ENCODE measurements around the gene PTPRT.

Gene PTPRT

DNA sequence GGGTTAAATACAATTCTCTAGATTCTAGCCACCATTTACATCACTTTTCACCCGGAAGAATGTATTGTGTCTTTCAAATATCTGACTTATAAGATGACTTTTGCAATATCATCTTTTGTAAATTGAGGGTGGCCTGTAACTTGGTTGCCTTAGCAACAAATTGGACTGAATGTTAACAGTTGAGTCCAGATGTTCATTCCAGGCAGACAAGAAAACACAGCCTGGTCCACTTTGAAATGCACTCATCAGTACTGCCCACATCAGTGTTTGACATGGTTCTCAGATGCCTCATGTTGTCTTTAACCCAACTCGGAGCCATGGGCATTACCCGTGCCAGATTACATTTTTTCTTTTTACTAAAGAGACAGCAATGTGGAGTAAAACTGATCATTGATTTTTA is 789.9 kb downstream of the PTPRT start:
- no peaks in the 10 kb centered on the region for H3K4me1 Mint-ChIP-seq
- peaks cover 8% of the 10 kb centered on the region for H3K9me3 Mint-ChIP-seq
- ATAC-seq (ENCODE audit: low read depth) (no peak), DNase-seq (ENCODE audit: low spot score in 2 of 2) (no peak)
- H3K27ac Mint-ChIP-seq: no peak overlapping the region
- peaks cover 1% of the 10 kb centered on the region for H3K27me3 Mint-ChIP-seq
- no peaks in the 10 kb centered on the region for H3K36me3 Mint-ChIP-seq
- H3K4me3 Mint-ChIP-seq: no peak overlapping the region

DNA sequence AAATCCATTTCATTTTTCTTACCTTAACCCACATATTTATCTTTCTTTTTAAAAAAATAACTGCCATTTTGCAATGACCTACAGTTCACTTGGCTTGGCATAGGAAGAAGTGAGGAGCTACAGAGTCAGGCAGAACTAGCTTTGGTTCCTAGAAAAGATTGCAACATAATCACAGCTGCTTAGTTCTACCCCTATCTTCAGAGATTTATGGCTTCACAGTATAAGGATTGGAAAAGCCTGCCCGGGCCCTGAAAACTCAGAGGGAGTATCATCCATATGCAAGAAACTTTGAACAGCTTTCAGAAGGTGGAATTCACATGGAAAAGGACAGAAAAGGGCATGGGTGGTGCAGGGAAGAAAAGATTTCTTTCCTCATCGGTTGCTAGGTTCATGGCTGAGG is 797.3 kb downstream of the PTPRT start:
- DNase-seq (ENCODE audit: low spot score in 2 of 2) (no peak), ATAC-seq (ENCODE audit: low read depth) (no peak)
- Mint-ChIP-seq H3K4me1 (no peaks in the 10 kb centered on the region), H3K36me3 (no peaks in the 10 kb centered on the region), H3K27me3 (no peaks in the 10 kb centered on the region), H3K9me3 (peaks cover 7% of the 10 kb centered on the region), H3K27ac (no peak overlapping the region), H3K4me3 (no peak overlapping the region)

DNA sequence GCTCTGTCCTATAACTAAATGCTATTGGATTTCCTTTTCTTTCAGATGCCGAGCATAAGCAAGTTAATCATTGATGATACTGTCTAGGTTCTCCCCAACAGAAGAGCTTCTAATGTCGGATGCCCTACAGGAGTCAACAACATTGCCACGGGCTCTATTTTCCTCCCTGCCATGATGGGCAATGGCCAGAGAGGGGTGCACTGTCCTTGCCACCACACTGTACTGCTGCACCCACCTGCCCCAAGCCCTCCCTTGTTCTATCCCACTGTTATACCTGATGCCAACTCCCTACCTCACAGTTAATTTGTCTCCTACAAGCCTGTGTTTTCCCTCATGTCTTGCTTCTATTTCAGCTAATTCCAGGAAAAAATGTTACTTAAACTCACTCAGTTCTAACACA is 797.9 kb downstream of the PTPRT start:
- H3K27ac Mint-ChIP-seq: no peak overlapping the region
- no peaks in the 10 kb centered on the region for H3K4me1 Mint-ChIP-seq
- no peak overlapping the region for H3K4me3 Mint-ChIP-seq
- no peaks in the 10 kb centered on the region for H3K27me3 Mint-ChIP-seq
- no peaks in the 10 kb centered on the region for H3K36me3 Mint-ChIP-seq
- H3K9me3 Mint-ChIP-seq: peaks cover 4% of the 10 kb centered on the region
- no peak for DNase-seq (ENCODE audit: low spot score in 2 of 2)
- ATAC-seq (ENCODE audit: low read depth): no peak

DNA sequence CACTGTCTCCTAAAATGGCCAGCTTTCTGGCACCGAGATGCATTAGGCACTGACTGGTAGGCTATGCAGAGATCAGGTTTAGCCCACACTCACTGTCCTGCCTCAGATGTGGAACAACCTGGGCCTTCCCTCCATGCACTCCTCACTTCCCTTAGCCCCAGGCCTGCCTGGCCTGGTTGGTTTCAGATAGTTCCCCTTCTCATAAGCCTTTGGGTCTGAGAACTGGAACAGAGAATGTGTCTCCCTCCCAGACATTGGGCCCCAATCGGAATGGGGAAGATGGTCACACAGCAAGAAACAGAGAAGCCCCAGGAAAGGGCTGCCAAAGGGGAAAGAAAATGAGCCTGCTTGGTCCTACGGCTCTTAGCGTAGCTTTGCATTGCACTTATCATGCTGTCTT is 809.4 kb downstream of the PTPRT start:
- Mint-ChIP-seq H3K36me3 (no peaks in the 10 kb centered on the region), H3K9me3 (peaks cover 5% of the 10 kb centered on the region), H3K4me1 (no peaks in the 10 kb centered on the region), H3K27ac (no peak overlapping the region), H3K4me3 (no peak overlapping the region), H3K27me3 (peaks cover 8% of the 10 kb centered on the region)
- ATAC-seq (ENCODE audit: low read depth) (no peak), DNase-seq (ENCODE audit: low spot score in 2 of 2) (no peak)

DNA sequence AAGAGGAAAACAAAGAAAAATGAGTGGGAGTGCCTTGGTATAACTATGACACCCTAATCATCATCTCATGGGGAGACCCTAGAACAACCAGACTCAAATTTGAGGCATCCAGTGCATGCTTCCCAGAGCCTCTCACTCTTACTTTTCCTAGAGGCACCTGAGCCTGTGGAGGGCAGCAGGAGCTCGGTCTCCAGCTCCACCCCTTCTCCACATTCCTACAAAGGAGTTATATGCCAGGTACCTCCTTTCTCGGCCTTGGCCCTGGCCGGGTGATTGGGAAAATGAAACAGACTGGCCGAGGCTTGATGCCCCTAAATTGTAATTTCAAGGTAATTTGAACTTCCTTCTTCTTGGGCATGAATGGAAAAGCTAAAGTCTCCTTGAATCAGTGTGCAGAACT is 810.3 kb downstream of the PTPRT start:
- Mint-ChIP-seq H3K9me3 (peaks cover 2% of the 10 kb centered on the region), H3K4me3 (no peak overlapping the region), H3K27me3 (peaks cover 8% of the 10 kb centered on the region), H3K36me3 (no peaks in the 10 kb centered on the region), H3K27ac (no peak overlapping the region), H3K4me1 (no peaks in the 10 kb centered on the region)
- DNase-seq (ENCODE audit: low spot score in 2 of 2) (no peak), ATAC-seq (ENCODE audit: low read depth) (no peak)

DNA sequence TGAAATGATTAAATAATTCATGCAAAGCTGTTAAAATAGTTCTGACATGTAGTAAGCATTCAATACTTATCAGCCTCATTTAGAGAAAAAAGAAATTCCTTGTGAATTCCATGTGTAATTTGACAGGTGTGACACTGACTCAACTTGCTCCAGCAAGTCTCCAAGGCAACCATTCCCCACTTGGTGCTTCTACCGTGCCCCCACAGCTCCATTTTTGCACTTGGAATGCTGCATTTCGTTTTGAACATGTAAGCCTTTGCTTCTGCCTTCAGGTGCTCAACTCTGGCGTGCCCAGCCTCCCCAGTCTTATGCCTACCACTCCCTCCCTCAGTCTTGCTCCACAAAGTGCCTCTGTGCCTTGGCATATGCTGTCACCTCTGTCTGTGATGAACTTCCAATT is 810.9 kb downstream of the PTPRT start:
- peaks cover 1% of the 10 kb centered on the region for H3K9me3 Mint-ChIP-seq
- no peaks in the 10 kb centered on the region for H3K4me1 Mint-ChIP-seq

DNA sequence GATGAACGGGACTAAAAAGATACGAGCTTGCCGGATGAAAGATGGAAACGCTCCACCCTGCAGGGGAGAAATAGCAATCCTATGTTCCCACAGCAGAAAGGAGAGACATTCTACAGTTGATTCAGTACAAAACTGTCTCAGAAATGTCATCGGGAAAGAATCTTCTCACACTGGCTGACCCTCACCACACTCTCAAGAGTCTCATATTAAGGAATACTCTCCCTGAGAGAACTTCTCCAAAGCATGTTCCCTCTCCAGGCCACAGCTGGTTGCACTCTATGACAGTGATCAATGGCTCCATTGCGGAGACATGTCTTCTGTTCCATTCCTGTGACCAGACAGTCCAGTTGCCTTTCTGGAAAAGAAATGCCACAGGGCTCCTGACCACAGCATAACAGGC is 813.6 kb downstream of the PTPRT start:
- H3K4me1 Mint-ChIP-seq: no peaks in the 10 kb centered on the region
- peaks cover 2% of the 10 kb centered on the region for H3K9me3 Mint-ChIP-seq
- H3K27me3 Mint-ChIP-seq: no peaks in the 10 kb centered on the region
- no peaks in the 10 kb centered on the region for H3K36me3 Mint-ChIP-seq
- H3K27ac Mint-ChIP-seq: no peak overlapping the region
- ATAC-seq (ENCODE audit: low read depth) (no peak), DNase-seq (ENCODE audit: low spot score in 2 of 2) (no peak)
- H3K4me3 Mint-ChIP-seq: no peak overlapping the region

More for the DNA sequence above, 810.9 kb downstream of the PTPRT start:
- DNase-seq (ENCODE audit: low spot score in 2 of 2) (no peak), ATAC-seq (ENCODE audit: low read depth) (no peak)
- Mint-ChIP-seq H3K27ac (no peak overlapping the region), H3K36me3 (no peaks in the 10 kb centered on the region), H3K4me3 (no peak overlapping the region), H3K27me3 (peaks cover 6% of the 10 kb centered on the region)

DNA sequence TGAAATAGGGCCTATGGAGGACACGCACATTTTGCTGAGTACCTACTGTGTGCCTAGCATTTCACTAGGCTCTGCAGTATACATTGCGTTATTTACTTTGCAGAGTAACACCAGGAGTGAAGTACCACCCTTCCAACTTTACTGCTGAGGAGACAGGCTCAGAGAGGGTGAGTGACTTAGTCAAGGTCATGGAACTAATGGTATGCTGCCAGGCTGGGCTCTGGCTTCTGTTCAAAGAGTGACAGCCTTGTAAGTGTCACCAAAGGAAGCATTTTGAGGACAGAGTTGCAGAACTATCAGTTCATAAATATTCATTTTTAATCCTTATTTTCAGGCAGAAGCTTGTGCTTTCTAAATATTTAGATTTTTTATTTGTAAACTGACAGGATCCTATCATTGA is 816.7 kb downstream of the PTPRT start:
- no peak for ATAC-seq (ENCODE audit: low read depth)
- no peaks in the 10 kb centered on the region for H3K4me1 Mint-ChIP-seq

DNA sequence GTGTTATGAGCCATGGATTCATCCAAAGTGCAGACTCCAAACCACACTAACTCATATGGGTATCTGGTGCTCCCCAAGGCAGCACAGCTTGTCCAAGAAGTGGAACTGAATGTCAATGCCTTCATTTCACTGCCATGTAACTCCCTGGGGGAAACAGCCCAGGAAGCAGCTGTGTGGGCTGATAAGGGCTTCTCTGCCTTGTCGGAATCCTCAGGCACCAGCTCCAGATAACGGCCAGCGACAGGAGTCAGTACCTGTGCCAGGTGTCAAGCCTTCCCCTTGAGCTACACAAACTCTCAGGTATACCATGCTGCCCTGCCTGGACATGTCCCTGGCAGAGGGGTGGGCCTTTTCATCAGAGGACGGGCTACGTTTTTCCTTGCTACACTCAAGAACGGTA is 819.6 kb downstream of the PTPRT start:
- Mint-ChIP-seq H3K27me3 (peaks cover 4% of the 10 kb centered on the region), H3K9me3 (peaks cover 5% of the 10 kb centered on the region), H3K27ac (no peak overlapping the region), H3K36me3 (no peaks in the 10 kb centered on the region), H3K4me1 (no peaks in the 10 kb centered on the region), H3K4me3 (no peak overlapping the region)
- no peak for ATAC-seq (ENCODE audit: low read depth)
- no peak for DNase-seq (ENCODE audit: low spot score in 2 of 2)

More for the DNA sequence above, 816.7 kb downstream of the PTPRT start:
- no peak for DNase-seq (ENCODE audit: low spot score in 2 of 2)
- Mint-ChIP-seq H3K9me3 (peaks cover 5% of the 10 kb centered on the region), H3K36me3 (no peaks in the 10 kb centered on the region), H3K4me3 (no peak overlapping the region), H3K27me3 (peaks cover 3% of the 10 kb centered on the region), H3K27ac (no peak overlapping the region)

DNA sequence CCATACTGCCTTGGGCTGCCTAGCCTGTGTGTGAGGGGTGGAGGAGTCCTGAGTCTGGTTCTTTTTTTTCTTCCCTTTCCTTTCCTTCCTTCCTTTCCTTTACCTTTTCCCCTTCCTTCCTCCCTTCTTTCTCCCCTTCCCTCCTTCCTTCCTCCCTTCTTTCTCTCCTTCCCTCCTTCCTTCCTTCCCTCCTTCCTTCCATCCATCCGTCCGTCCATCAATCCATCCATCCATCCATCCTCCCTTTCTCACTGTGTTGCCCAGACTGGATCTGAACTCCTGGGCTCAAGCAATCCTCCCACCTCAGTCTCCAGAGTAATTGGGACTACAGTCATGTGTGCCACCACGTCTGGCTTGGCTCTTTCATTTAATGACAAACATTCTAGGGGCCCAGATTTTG is 820.8 kb downstream of the PTPRT start:
- Mint-ChIP-seq H3K9me3 (peaks cover 5% of the 10 kb centered on the region), H3K27ac (no peak overlapping the region), H3K4me3 (no peak overlapping the region), H3K27me3 (peaks cover 4% of the 10 kb centered on the region), H3K4me1 (no peaks in the 10 kb centered on the region), H3K36me3 (no peaks in the 10 kb centered on the region)
- ATAC-seq (ENCODE audit: low read depth): no peak
- no peak for DNase-seq (ENCODE audit: low spot score in 2 of 2)

DNA sequence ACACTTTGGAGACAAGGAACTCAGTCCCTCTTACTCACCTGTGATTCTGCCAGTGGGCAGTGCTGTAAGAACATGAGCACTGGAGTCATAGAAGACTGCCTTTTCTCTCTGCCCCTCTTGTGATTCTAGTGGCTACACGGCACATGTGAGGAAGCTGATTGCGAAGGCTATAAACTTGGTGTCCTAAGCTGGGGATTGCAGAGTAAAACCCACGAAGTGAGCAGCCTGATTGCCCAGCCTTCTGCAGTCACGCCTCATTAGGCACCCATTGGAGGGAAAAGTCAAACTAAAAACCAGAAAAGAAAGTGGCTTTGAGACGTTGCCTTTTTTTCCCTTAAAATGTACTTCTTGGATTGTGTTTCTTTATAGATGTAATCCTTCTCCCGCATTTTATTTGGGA is 823.1 kb downstream of the PTPRT start:
- ATAC-seq (ENCODE audit: low read depth) (no peak), DNase-seq (ENCODE audit: low spot score in 2 of 2) (no peak)
- peaks cover 4% of the 10 kb centered on the region for H3K27me3 Mint-ChIP-seq
- no peaks in the 10 kb centered on the region for H3K4me1 Mint-ChIP-seq
- no peak overlapping the region for H3K27ac Mint-ChIP-seq
- no peak overlapping the region for H3K4me3 Mint-ChIP-seq
- no peaks in the 10 kb centered on the region for H3K36me3 Mint-ChIP-seq
- peaks cover 5% of the 10 kb centered on the region for H3K9me3 Mint-ChIP-seq

DNA sequence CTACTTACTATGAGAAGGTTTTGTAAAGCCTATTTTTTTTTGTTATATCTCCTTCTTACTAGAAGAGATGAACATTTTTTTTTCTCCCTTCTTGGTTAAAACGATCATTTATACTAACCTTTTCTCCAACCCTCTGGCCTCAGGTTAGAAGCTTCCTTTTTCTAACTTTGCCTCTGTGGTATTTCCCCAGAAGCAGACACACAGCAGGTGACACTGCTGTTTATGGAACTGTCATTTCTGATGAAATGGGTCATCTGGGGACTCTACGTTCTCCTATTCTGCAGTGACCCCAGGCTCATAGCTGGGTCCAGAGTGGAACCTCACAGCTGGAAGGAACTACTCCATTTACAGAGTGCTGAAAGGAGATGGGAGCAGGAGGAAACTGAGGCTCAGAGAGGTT is 825.3 kb downstream of the PTPRT start:
- Mint-ChIP-seq H3K27me3 (peaks cover 4% of the 10 kb centered on the region), H3K36me3 (no peaks in the 10 kb centered on the region), H3K4me1 (no peaks in the 10 kb centered on the region), H3K27ac (no peak overlapping the region), H3K4me3 (no peak overlapping the region), H3K9me3 (peaks cover 3% of the 10 kb centered on the region)
- DNase-seq (ENCODE audit: low spot score in 2 of 2) (no peak), ATAC-seq (ENCODE audit: low read depth) (no peak)

DNA sequence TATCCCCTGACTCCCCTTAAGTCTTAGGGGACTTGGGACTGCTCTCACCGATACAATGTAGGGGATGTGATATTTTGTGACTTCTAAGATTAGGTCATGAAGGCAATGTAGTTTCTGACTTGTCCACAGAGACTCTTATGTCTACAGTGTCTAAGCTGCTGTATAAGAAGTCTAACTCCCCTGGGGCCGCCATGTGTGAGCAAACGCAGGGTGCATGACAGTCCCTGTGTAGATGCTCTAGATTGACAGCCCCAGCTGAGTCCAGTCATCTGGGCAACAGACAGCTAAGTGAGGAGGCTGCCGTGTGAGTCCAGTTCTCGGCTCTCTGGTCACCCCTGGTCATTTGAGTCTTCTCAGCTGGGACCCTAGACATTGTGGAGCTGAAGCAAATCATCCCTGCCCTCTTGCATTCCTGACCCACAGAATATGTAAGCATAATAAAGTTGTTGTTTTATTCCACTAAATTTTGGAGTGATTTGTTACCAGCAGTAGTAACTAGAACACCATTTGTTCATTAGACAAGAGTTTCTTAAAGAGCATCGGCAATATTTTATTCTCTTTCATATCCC is 828.2 kb downstream of the PTPRT start:
- Mint-ChIP-seq H3K27me3 (peaks cover 2% of the 10 kb centered on the region), H3K4me3 (no peak overlapping the region), H3K9me3 (peaks cover 4% of the 10 kb centered on the region), H3K36me3 (no peaks in the 10 kb centered on the region), H3K27ac (no peak overlapping the region), H3K4me1 (no peaks in the 10 kb centered on the region)
- no peak for ATAC-seq (ENCODE audit: low read depth)
- no peak for DNase-seq (ENCODE audit: low spot score in 2 of 2)

DNA sequence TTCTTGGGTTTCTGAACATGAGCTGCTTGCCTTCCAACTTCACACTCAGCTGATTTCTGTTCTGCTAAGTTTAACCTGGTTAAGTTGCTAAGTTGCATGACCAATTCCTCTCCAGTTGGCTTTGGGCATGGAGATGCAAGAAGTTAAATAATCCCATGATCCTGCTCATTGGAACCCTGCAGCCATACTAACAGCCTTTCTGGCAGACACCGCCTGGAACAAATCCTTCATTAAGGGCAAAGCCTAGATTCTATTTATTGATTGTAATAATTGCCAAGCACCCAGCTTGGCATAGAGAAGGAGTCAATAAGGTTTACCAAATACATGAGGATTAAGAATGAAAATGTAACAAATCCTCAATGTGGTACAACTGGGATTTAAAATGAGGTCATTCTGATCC is 829.1 kb downstream of the PTPRT start:
- Mint-ChIP-seq H3K36me3 (no peaks in the 10 kb centered on the region), H3K4me3 (no peak overlapping the region), H3K27me3 (peaks cover 2% of the 10 kb centered on the region), H3K4me1 (no peaks in the 10 kb centered on the region), H3K27ac (no peak overlapping the region), H3K9me3 (peaks cover 4% of the 10 kb centered on the region)
- no peak for DNase-seq (ENCODE audit: low spot score in 2 of 2)
- ATAC-seq (ENCODE audit: low read depth): no peak

DNA sequence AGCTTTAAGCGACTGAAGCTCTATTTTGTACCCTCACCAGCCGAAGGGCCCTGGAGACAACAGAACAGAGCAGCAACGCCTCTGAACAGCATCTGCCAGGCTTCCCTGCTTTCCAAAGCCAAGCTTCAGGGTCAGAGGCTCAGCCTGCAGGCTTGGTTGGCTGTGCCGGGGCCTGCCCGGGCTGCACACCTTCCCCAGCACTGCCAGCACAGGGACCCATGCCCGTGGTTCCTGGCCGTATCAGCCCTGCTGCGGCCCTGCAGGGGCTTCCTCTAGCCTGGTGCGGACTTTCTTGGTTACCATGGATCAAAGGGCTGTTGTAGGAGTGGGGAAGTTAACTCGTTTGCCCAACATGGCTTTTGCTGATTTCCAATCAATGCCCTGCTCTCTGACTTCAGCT is 830.1 kb downstream of the PTPRT start:
- Mint-ChIP-seq H3K9me3 (peaks cover 4% of the 10 kb centered on the region), H3K4me3 (no peak overlapping the region), H3K4me1 (no peaks in the 10 kb centered on the region), H3K27ac (no peak overlapping the region), H3K27me3 (peaks cover 2% of the 10 kb centered on the region), H3K36me3 (no peaks in the 10 kb centered on the region)
- DNase-seq (ENCODE audit: low spot score in 2 of 2) (no peak), ATAC-seq (ENCODE audit: low read depth) (no peak)
